ENCODE data around the gene HSPG2.
A peak's percentile ranks its signal among the peaks of the same experiment; 100 is the strongest.
"Not testable (repeated sequence)": the region's sequence is repeated elsewhere in the genome, so short reads cannot be mapped to it uniquely, and the experiment has no call there.

HSPG2 gene

GRCh38 chr1:21820597-21821232 lies 116.4 kb downstream of the HSPG2 start:
- no peak for DNase-seq

GRCh38 chr1:21818656-21819055 lies 118.5 kb downstream of the HSPG2 start:
- peak; percentile 43 for DNase-seq

GRCh38 chr1:21816602-21817302 lies 120.4 kb downstream of the HSPG2 start:
- DNase-seq, result no peak

- DNase-seq, result no peak
Measured at GRCh38 chr1:21815724-21816321, 121.3 kb downstream of the HSPG2 start.

- DNase-seq, result no peak
Measured at GRCh38 chr1:21814981-21815582, 122.0 kb downstream of the HSPG2 start.

GRCh38 chr1:21814241-21814918 lies 122.7 kb downstream of the HSPG2 start:
- DNase-seq, result no peak

GRCh38 chr1:21813542-21813941 lies 123.6 kb downstream of the HSPG2 start:
- no peak for DNase-seq

GRCh38 chr1:21811875-21812305 lies 125.2 kb downstream of the HSPG2 start, which contains the start of gene LDLRAD2:
Gene LDLRAD2, plus strand, starts transcription at chr1:21812265. Its CDS starts 187 bp downstream, at chr1:21812452.
- DNase-seq, result no peak

- no peak for DNase-seq
Measured at GRCh38 chr1:21804536-21804935, 132.6 kb downstream of the HSPG2 start.

GRCh38 chr1:21801100-21801499 lies 136.0 kb downstream of the HSPG2 start:
- no peak for DNase-seq

- DNase-seq, result no peak
Measured at GRCh38 chr1:21799730-21800129, 137.4 kb downstream of the HSPG2 start.

- DNase-seq, result no peak
Measured at GRCh38 chr1:21795075-21795474, 142.0 kb downstream of the HSPG2 start.

GRCh38 chr1:21794656-21795055 lies 142.5 kb downstream of the HSPG2 start:
- DNase-seq, result no peak

- no peak for DNase-seq
Measured at GRCh38 chr1:21793104-21793503, 144.0 kb downstream of the HSPG2 start.

GRCh38 chr1:21786640-21787039 lies 150.5 kb downstream of the HSPG2 start:
- no peak for DNase-seq

- DNase-seq, result not testable (repeated sequence)
Measured at GRCh38 chr1:21785764-21786163, 151.3 kb downstream of the HSPG2 start.

- DNase-seq, result no peak
Measured at GRCh38 chr1:21783679-21784603, 153.2 kb downstream of the HSPG2 start.

- DNase-seq, result peak; percentile 98
Measured at GRCh38 chr1:21782868-21783678, 154.0 kb downstream of the HSPG2 start, which contains the start of gene USP48. Gene USP48, minus strand, starts transcription at chr1:21783149. Its CDS starts 192 bp downstream, at chr1:21782957.

GRCh38 chr1:21782349-21782867 lies 154.7 kb downstream of the HSPG2 start:
- DNase-seq, result peak; percentile 43

- no peak for DNase-seq
Measured at GRCh38 chr1:21781815-21782348, 155.2 kb downstream of the HSPG2 start.

Measured in activated CD4-positive, CD25-positive, alpha-beta regulatory T cell treated with anti-CD3 and anti-CD28 coated beads, Interleukin-2, amount 50 U/mL, for 72 hours (primary cell).